Measurements from ENCODE around the gene MYO1D. TPM values are rescaled to one million over a fixed set of nuclear protein-coding genes. Genes with fewer than 3 reads are reported as not detected.

MYO1D gene
- total and polyA plus RNA-seq, 2 donors (not counting 3 experiments of a cell fraction or from before 2014, with no cell fraction given) = 37.8 to 85.5 TPM

DNA sequence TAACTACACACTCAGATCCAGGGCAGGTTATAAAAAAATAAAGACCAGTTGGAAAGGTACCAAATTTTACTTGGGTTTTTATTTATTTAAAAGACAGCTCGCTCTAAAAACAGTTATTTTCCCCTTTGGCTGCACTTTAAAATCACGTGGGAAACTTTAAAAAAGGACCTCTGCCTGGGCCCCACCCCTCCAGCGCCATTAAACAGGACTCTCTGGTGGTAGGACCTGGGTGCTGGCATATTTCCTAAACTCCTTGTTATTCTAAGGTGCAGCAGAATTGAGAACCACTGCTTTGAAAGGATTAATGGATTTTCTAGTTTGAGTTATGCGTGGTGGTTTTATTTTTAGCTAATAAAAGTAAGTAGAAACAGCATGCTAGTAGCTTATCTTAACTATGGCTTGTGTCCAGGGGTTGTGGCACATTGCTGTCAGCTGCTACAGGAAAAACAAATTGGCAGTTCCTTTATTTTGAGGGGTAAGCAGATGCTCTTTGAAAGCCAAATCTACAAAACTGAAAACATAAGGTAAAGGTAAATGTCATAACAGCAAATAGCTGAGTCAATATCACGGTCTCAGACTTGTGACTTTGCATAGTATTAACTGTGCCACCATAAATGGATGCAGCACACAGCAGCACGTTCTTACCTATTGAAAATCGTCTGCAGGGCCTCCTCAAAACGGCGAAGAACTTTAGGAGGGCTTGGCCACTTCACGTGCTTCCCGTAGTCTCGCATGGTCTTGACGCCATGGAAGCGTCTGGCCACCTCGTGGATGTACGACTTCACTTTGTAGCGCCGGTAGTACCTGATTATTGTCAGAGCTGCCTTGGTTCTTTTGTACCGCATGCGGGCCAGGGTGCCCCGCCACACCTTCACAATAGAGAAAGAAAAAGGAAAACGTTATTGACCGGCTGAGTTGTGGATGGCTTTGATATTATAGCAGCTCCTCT lies 218.2 kb downstream of the MYO1D start:
- DNase-seq (ENCODE audit: low read depth, low spot score) (no peak), FAIRE-seq (no peak)
- H3K4me1 ChIP-seq (ENCODE audit: control insufficient read depth, extremely low read depth, insufficient read depth, low read length) = no peaks in the 10 kb centered on the region
- H3K9me3 ChIP-seq (replicated peaks; ENCODE audit: control insufficient read depth, insufficient read depth, low read length) = no peaks in the 10 kb centered on the region
- H2AFZ ChIP-seq (ENCODE audit: low read depth, low read length) = no peak overlapping the region
- H3K9ac ChIP-seq (replicated peaks; ENCODE audit: extremely low read depth, insufficient read depth, low read length) = no peak overlapping the region
- ChIA-PET CTCF (interaction anchor here (0.7 to 2.7 kb wide), 39 partner anchors 9 to 340 kb away, joined by 3 to 52 read pairs (median 6); partner anchors contain the start of genes CDK5R1 and MYO1D), POLR2A (interaction anchor here (1.4 kb wide), 1 partner anchor 172 kb away, joined by 3 read pairs; the partner anchor contains the start of gene CDK5R1)
- no peak overlapping the region for H3K27ac ChIP-seq (ENCODE audit: insufficient read depth, low read depth, low read length)
- H3K9me1 ChIP-seq (replicated peaks; ENCODE audit: control insufficient read depth, extremely low read depth, insufficient read depth, low read length) = no peaks in the 10 kb centered on the region
- no peak for TF ChIP-seq CTCF (IDR thresholded peaks at IDR 0.05; ENCODE audit: extremely low read depth in 1 of 2, insufficient read depth in 1 of 2, low read depth in 1 of 2, low read length in 2 of 2)
- TF ChIP-seq, protein P1, sequence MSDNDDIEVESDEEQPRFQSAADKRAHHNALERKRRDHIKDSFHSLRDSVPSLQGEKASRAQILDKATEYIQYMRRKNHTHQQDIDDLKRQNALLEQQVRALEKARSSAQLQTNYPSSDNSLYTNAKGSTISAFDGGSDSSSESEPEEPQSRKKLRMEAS (IDR thresholded peaks at IDR 0.05; ENCODE audit: insufficient read depth, insufficient read length) = no peak
- TF ChIP-seq GATA2 (IDR thresholded peaks at IDR 0.05; ENCODE audit: insufficient read depth, insufficient read length, low read depth, low read length) = no peak
- no peak for TF ChIP-seq FOS (IDR thresholded peaks at IDR 0.05; ENCODE audit: borderline replicate concordance, insufficient read depth, low read length)
- TF ChIP-seq POLR2AphosphoS5 (IDR thresholded peaks at IDR 0.05; ENCODE audit: insufficient read depth, low read depth, low read length) = no peak
- no peak for TF ChIP-seq MYC (IDR thresholded peaks at IDR 0.05; ENCODE audit: low read depth, low read length)
- no peak for TF ChIP-seq EZH2 (IDR thresholded peaks at IDR 0.05; ENCODE audit: borderline replicate concordance, low read depth, low read length, severe bottlenecking)
- no peak for TF ChIP-seq JUN (IDR thresholded peaks at IDR 0.05; ENCODE audit: borderline replicate concordance, insufficient read depth, insufficient read length, low read depth)
- no peak for TF ChIP-seq POLR2A (IDR thresholded peaks at IDR 0.05; ENCODE audit: low read depth, low read length)
- no peaks in the 10 kb centered on the region for H4K20me1 ChIP-seq (replicated peaks; ENCODE audit: control insufficient read depth, extremely low read depth, insufficient read depth, low read length)
- BruUV-seq (replicated peaks) = no TSS peak
- dilution Hi-C loops (cut with MboI; ENCODE audit: extremely low pct_ligation_motif_present, low sequenced_read_pairs) = no loop called here
- no peaks in the 10 kb centered on the region for H3K27me3 ChIP-seq (ENCODE audit: control insufficient read depth in 2 of 2, insufficient read depth in 2 of 2, low read length in 2 of 2)
- H3K4me2 ChIP-seq (ENCODE audit: insufficient read depth, low read length) = no peak overlapping the region
- H3K4me3 ChIP-seq (replicated peaks in 1 of 3; ENCODE audit: insufficient read depth in 1 of 3, low read depth in 1 of 3, low read length in 3 of 3) = no peak overlapping the region
- intact Hi-C loops (cut with micrococcal nuclease) = loop anchor here (1.0 to 5.0 kb wide), 4 partner anchors 97 to 252 kb away; partner anchors contain the start of gene MYO1D
- peaks cover 4 to 6% of the 10 kb centered on the region in 2 experiments for H3K36me3 ChIP-seq (ENCODE audit: control insufficient read depth in 2 of 2, extremely low read depth in 1 of 2, insufficient read depth in 2 of 2, low read length in 2 of 2)
- no peaks in the 10 kb centered on the region for H3K79me2 ChIP-seq (ENCODE audit: control insufficient read depth, insufficient read depth, low read length)
